Breast epithelium (tissue), 4 donors: ENCODE results near the gene PRKCD. TPM values are rescaled to one million over a fixed set of nuclear protein-coding genes. Genes with fewer than 3 reads are reported as not detected.

Source experiments
- DNase-seq, 2 donors: peaks; one replicate each; pipeline ENCODE4 v3.0.0-alpha.2; 2019; ENCODE audit warnings: low spot score in 2 of 2
- H3K27ac ChIP-seq, 2 donors: fragments of 200-600 bp; sonication (generic) in 1 of 2; one replicate each; pipeline ENCODE4 v1.5.1; 2016 to 2019; ENCODE audit warnings: mild to moderate bottlenecking in 1 of 2
- H3K27me3 ChIP-seq, 2 donors: fragments of 200-600 bp; sonication (generic) in 1 of 2; one replicate each; pipeline versions ENCODE4 v1.5.1 to v1.6.0; 2017 to 2019; ENCODE audit warnings: control low read depth in 1 of 2, mild to moderate bottlenecking in 1 of 2
- H3K36me3 ChIP-seq: fragments of 200-600 bp; one replicate; pipeline ENCODE4 v1.5.1; 2019
- H3K4me1 ChIP-seq, 2 donors: fragments of 200-600 bp; sonication (generic); one replicate each; pipeline ENCODE4 v1.5.1; 2016 to 2019; ENCODE audit warnings: control low read depth in 1 of 2
- H3K4me3 ChIP-seq, 3 donors: fragments of 200-600 bp; sonication (generic); 1 replicate in 2 of 3; 2 replicates in 1 of 3; pipeline ENCODE4 v1.5.1; 2016 to 2019; ENCODE audit warnings: mild to moderate bottlenecking in 3 of 3, moderate library complexity in 2 of 3
- H3K9me3 ChIP-seq, 2 donors: fragments of 200-600 bp; sonication (generic) in 1 of 2; one replicate each; pipeline ENCODE4 v1.5.1; 2016 to 2019; ENCODE audit warnings: control low read depth in 1 of 2
- CTCF ChIP-seq, 3 donors: fragments of 450-650 bp; IDR thresholded peaks; one replicate each; pipeline ENCODE4 v1.5.1; 2016 to 2017; ENCODE audit warnings: antibody characterized with exemption in 3 of 3, mild to moderate bottlenecking in 3 of 3, moderate library complexity in 3 of 3
- POLR2A ChIP-seq: fragments of 450-650 bp; IDR thresholded peaks from one replicate; pipeline ENCODE4 v1.6.1; 2016; ENCODE audit warnings: antibody characterized with exemption, mild to moderate bottlenecking, moderate library complexity
- POLR2AphosphoS5 ChIP-seq, 3 donors: sonication (generic); formaldehyde crosslinking; IDR thresholded peaks; one replicate each; pipeline ENCODE4 v1.6.1; 2017; ENCODE audit warnings: antibody characterized with exemption in 3 of 3
- intact Hi-C: fragments of 100-400 bp; cut with DNase I; formaldehyde crosslinking; loops from one replicate; pipeline ENCODE4 v1.15.1; 2023; ENCODE audit warnings: low total_unique reads
- total RNA-seq, 3 donors: library from RNA; depleted of rRNA; stranded (reverse); fragments of >200 nt; gene quantifications; one replicate each; pipeline ENCODE4 v1.1.0, GENCODE V29; 2016

PRKCD gene
- total RNA-seq, 3 donors from 2014 or later = 14.0 to 36.8 (median 15.1) TPM

DNA sequence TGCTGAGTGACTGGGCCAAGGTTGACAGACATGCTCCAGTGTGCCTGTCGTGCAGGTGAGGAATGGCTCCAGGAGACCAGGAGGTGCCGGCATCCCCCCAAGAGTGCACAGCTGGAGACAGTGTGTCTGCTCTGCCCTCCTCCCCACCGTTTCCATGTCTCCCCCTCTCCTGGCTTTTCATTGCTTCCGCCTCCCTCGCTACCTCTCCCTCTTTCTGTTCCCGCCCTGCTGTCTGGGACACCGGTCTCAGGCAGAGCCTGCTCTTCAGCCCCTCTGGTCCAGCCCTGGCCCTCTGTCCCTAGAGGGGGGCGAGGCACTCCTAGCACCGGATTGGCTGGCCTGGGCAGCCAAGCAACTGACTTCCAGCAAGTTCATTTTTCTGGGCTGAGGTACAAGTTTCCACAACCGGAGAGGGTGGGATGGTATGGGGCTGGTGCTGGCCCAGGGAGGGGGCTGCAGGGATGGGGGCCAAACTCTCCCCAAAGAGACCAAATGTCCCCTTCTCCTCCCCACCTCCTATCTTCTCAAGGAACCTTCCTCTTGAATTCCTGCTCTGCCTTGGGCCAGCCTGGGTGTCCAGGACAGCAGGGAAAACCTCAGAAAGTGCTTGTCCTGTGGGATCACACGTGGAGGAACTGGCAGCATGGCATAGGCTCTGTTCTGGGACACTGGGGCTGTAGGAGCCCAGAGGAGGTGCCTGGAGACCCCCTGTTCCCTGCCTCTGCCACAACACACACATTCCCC lies 32.6 kb downstream of the PRKCD start:
- peaks cover 0 to 5% of the 10 kb centered on the region in 2 donors for H3K4me1 ChIP-seq
- no peaks in the 10 kb centered on the region for H3K9me3 ChIP-seq
- no peaks in the 10 kb centered on the region for H3K27me3 ChIP-seq
- peaks cover 4% of the 10 kb centered on the region for H3K36me3 ChIP-seq
- H3K4me3 ChIP-seq = no peak overlapping the region
- DNase-seq = no peak
- peak overlapping the region in 1 of 2 donors; percentile 52 for H3K27ac ChIP-seq
- TF ChIP-seq POLR2AphosphoS5 (IDR thresholded peaks at IDR 0.05) (no peak), CTCF (IDR thresholded peaks at IDR 0.05) (no peak), POLR2A (no peak)
- intact Hi-C loops = no loop called here

DNA sequence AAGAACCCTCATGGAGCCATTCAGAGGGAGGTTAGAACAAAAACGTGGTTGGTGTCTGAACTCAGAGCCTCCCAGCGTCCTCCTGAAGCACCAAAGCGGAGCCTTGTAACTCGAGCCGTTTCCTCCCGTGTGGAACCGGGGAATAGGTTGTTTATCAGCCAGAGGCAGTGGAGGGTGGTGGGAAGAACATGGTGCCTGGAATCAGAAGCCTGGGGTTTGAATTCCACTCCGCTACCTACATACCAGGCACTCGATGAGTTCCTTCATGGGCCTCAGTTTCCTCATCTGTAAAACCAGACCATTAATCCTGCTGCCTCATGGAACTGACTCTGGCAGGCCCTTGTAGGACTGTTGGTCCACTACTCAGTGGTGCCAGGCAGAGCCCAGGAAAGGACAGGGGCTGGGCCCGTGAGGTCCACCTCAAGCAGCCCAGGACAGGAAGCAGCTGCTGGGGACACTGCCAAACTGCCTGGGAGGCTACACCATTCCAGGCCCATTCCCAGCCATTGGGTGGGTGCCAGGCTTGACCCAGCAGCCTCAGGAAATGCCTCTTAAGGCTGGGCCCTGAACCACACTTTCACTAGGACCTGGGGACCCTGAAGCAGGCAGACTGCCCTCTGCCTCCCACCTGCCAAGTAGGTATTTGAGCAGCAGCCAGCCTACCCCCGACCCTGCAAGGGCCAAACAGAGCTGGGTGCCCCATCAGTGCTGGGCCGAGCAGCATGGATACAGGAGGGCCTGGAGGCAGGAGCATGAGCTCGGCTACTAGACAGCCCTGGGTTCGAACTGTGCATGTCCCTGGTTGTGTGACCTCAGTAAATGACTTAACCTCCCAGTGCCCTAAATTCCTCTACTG lies 33.4 kb downstream of the PRKCD start:
- H3K27ac ChIP-seq = peak overlapping the region in 1 of 2 donors; percentile 52
- intact Hi-C loops = loop anchor here (5.0 kb wide), 1 partner anchor 82 kb away; no protein-coding TSS in a partner anchor
- H3K4me1 ChIP-seq = peaks cover 0 to 5% of the 10 kb centered on the region in 2 donors
- H3K9me3 ChIP-seq = no peaks in the 10 kb centered on the region
- no peaks in the 10 kb centered on the region for H3K27me3 ChIP-seq
- DNase-seq = no peak
- H3K36me3 ChIP-seq = no peaks in the 10 kb centered on the region
- no peak for TF ChIP-seq POLR2A
- TF ChIP-seq CTCF (IDR thresholded peaks at IDR 0.05) = no peak
- no peak for TF ChIP-seq POLR2AphosphoS5 (IDR thresholded peaks at IDR 0.05)
- H3K4me3 ChIP-seq = no peak overlapping the region

DNA sequence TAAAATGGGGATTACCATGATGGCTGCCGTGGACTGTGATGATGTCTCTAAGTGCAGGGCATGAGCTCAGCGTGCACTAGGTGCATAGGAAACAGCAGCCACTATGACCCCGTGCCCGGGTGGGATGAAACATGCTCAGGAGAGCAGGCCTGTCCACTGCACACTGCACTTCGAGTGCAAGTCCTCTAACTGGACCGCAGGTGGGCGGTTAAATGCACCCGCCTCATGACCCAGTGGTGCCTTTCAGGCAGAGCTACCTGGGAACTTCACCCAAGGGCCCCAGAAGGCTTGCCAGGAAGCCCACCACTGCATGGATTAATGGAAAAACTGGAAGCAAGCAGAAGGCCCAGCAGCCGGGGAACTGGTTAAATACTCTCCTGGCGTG lies 34.0 kb downstream of the PRKCD start:
- Histone ChIP-seq H3K36me3 (no peaks in the 10 kb centered on the region), H3K4me1 (peaks cover 0 to 5% of the 10 kb centered on the region in 2 donors), H3K4me3 (no peak overlapping the region), H3K27me3 (no peaks in the 10 kb centered on the region), H3K27ac (no peak overlapping the region), H3K9me3 (no peaks in the 10 kb centered on the region)
- intact Hi-C loops = loop anchor here (5.0 kb wide), 1 partner anchor 83 kb away; no protein-coding TSS in a partner anchor
- DNase-seq = no peak
- TF ChIP-seq POLR2A (no peak), POLR2AphosphoS5 (IDR thresholded peaks at IDR 0.05) (no peak), CTCF (IDR thresholded peaks at IDR 0.05) (no peak)

- intact Hi-C loops = loop anchor here (5.0 kb wide), 1 partner anchor 84 kb away; no protein-coding TSS in a partner anchor
Observed at GRCh38 chr3:53195602-53196574, 34.9 kb downstream of the PRKCD start.

More at GRCh38 chr3:53195602-53196574, 34.9 kb downstream of the PRKCD start:
- H3K27me3 ChIP-seq = no peaks in the 10 kb centered on the region
- no peak overlapping the region for H3K27ac ChIP-seq
- TF ChIP-seq POLR2A = no peak
- TF ChIP-seq POLR2AphosphoS5 (IDR thresholded peaks at IDR 0.05) = peak in 2 of 3 donors; percentile 21 to 35
- peak; percentile 82 to 98 (median 96) for TF ChIP-seq CTCF (IDR thresholded peaks at IDR 0.05)
- H3K9me3 ChIP-seq = no peaks in the 10 kb centered on the region
- H3K4me1 ChIP-seq = peaks cover 0 to 5% of the 10 kb centered on the region in 2 donors
- H3K36me3 ChIP-seq = no peaks in the 10 kb centered on the region
- DNase-seq = no peak
- H3K4me3 ChIP-seq = peak overlapping the region in 1 of 3 donors; percentile 36
